Heart left ventricle (tissue), 16 donors: ENCODE results near the gene ZNF423. TPM values are rescaled to one million over a fixed set of nuclear protein-coding genes. Genes with fewer than 3 reads are reported as not detected.

Experiments
- ATAC-seq, 4 donors: fragments of 200-7000 bp; cut with Tn5 transposase; one replicate each; pipeline ENCODE4 v1.9.1; 2020 to 2022; ENCODE audit warnings: moderate library complexity in 4 of 4, mild to moderate bottlenecking in 3 of 4, moderate number of reproducible peaks in 1 of 4
- DNase-seq, 5 donors: peaks; one replicate each; pipeline ENCODE4 v3.0.0-alpha.2; 2020
- H3K27ac ChIP-seq, 12 donors: fragments of 200-600 bp; sonication (generic) in 4 of 12; one replicate each; pipeline versions ENCODE4 v1.5.0 to v1.8.0; 2016 to 2022; ENCODE audit warnings: mild to moderate bottlenecking in 2 of 12
- H3K27me3 ChIP-seq, 9 donors: fragments of 200-600 bp; sonication (generic) in 2 of 9; one replicate each; pipeline versions ENCODE4 v1.5.1 to v1.8.0; 2016 to 2022; ENCODE audit warnings: mild to moderate bottlenecking in 3 of 9
- H3K36me3 ChIP-seq, 9 donors: fragments of 200-600 bp; sonication (generic) in 2 of 9; one replicate each; pipeline versions ENCODE4 v1.5.0 to v1.8.0; 2018 to 2022; ENCODE audit warnings: mild to moderate bottlenecking in 2 of 9
- H3K4me1 ChIP-seq, 12 donors: fragments of 200-600 bp; sonication (generic) in 4 of 12; one replicate each; pipeline versions ENCODE4 v1.5.0 to v1.8.0; 2016 to 2022; ENCODE audit warnings: mild to moderate bottlenecking in 3 of 12
- H3K4me3 ChIP-seq, 12 donors: fragments of 200-600 bp; sonication (generic) in 4 of 12; one replicate each; pipeline versions ENCODE4 v1.5.0 to v1.8.0; 2017 to 2022; ENCODE audit warnings: mild to moderate bottlenecking in 9 of 12, moderate library complexity in 4 of 12
- H3K9me3 ChIP-seq, 12 donors: fragments of 200-600 bp; sonication (generic) in 4 of 12; one replicate each; pipeline versions ENCODE4 v1.5.0 to v1.8.0; 2016 to 2022; ENCODE audit warnings: mild to moderate bottlenecking in 1 of 12
- CTCF ChIP-seq, 12 donors: fragments of 200-600 bp; sonication (generic) in 4 of 12; IDR thresholded peaks; one replicate each; pipeline versions ENCODE4 v1.5.0 to v1.8.0; 2018 to 2022; ENCODE audit warnings: antibody characterized with exemption in 12 of 12, mild to moderate bottlenecking in 5 of 12
- POLR2A ChIP-seq, 2 donors: fragments of 450-650 bp; IDR thresholded peaks; one replicate each; pipeline ENCODE4 v1.6.1; 2017; ENCODE audit warnings: antibody characterized with exemption in 2 of 2, mild to moderate bottlenecking in 2 of 2, moderate library complexity in 2 of 2
- WGBS, 4 donors: extraction: QIAGEN DNeasy Blood & Tissue Kit in 2 of 4; methylation state at CpG; one replicate each; pipeline versions ENCODE4 v1.1.5 to v1.1.7; 2013 to 2018; 5-methylcytosine and 5-hydroxymethylcytosine counted together
- intact Hi-C, 10 donors: fragments of 100-400 bp; cut with DNase I; formaldehyde crosslinking; loops; one replicate each; pipeline versions ENCODE4 v1.11.1 to v1.14.2; 2022
- polyA plus RNA-seq, 2 donors: library from polyadenylated mRNA; stranded (reverse); fragments of 200-250 nt; gene quantifications; one replicate each; pipeline ENCODE4 v1.2.3, GENCODE V29; 2013
- total RNA-seq, 9 donors: library from RNA; depleted of rRNA in 2 of 9; stranded (reverse); fragments of >200 nt in 2 of 9; fragmentation: NEBNext Ultra II Directional in 3 of 9; extraction: Animal tissue kit (Norgen Biotek cat#: 25700) in 3 of 9; gene quantifications; one replicate each; pipeline versions ENCODE4 v1.1.0 to v1.2.4, GENCODE V29; 2016 to 2023
- donor health status: ischemic (EF 13 %, LVEDD 7.1; RV severe dilation, severe dysfunction).
- donor health status: healthy with polysubstance abuse.
- donor health status: DM: no; HTN: yes; CAD: no.
- donor health status: DM: no; HTN: no; CAD: no.
- donor health status: ischemic (EF 25% LVEDD 6.9; RV normal size, moderate dysfunction).
- donor health status: ischemic (EF 25% LVEDD 5.7; RV mildly dilated, moderate dysfunction).
- donor health status: healthy.
- donor health status: DM: yes; HTN: yes; CAD: no.
- donor health status: ischemic (EF 35%, LVEDD 5.7; RV mildly dilated, moderate dysfunction).
- donor health status: nonischemic (EF 11% LVEDD 7.7; RV severe dilation, severe dysfunction).
- donor health status: DM: yes; HTN: yes; CAD: no.
- donor health status: PGD.
- donor health status: ischemic (EF 29% LVEDD 5.4; RV normal size, mild dysfunction).
- donor health status: nonischemic (EF 23%, LVEDD 6.1; RV moderate dilation, normal function).

Gene ZNF423
- total and polyA plus RNA-seq, 11 donors, result 1.8 to 10.4 (median 5.7) TPM

GRCh38 chr16:49858200-49859124, 2.5 kb upstream of the ZNF423 start:
- no peaks in the 10 kb centered on the region for H3K9me3 ChIP-seq
- TF ChIP-seq POLR2A (IDR thresholded peaks at IDR 0.05), result no peak
- TF ChIP-seq CTCF (IDR thresholded peaks at IDR 0.05), result no peak
- peak overlapping the region; percentile 84 to 99 (median 93) for H3K27ac ChIP-seq
- DNase-seq (peak; percentile 58 to 82 (median 68)), ATAC-seq (peak in 3 of 4 donors; percentile 13 to 26 (median 23))
- intact Hi-C loops, result loop anchor here in 9 of 10 donors (5.0 to 10.0 kb wide), 15 partner anchors 86 to 451 kb away; no protein-coding TSS in a partner anchor
- peaks cover 0 to 40% (median 23%) of the 10 kb centered on the region in 12 donors for H3K4me1 ChIP-seq
- H3K27me3 ChIP-seq, result peaks cover 0 to 41% (median 0%) of the 10 kb centered on the region in 9 donors
- WGBS, 4 donors, result 1 to 2% (median 1%) methylated on average over 11 to 90 of the region's 90 CpGs
- H3K4me3 ChIP-seq, result peak overlapping the region; percentile 36 to 94 (median 76)
- no peaks in the 10 kb centered on the region for H3K36me3 ChIP-seq

GRCh38 chr16:49857423-49858181, 1.7 kb upstream of the ZNF423 start:
- peak overlapping the region; percentile 84 to 99 (median 94) for H3K27ac ChIP-seq
- H3K9me3 ChIP-seq, result no peaks in the 10 kb centered on the region
- peaks cover 0 to 48% (median 29%) of the 10 kb centered on the region in 12 donors for H3K4me1 ChIP-seq
- H3K27me3 ChIP-seq, result peaks cover 0 to 41% (median 0%) of the 10 kb centered on the region in 9 donors
- ATAC-seq (no peak), DNase-seq (peak; percentile 55 to 79 (median 62))
- 0 to 2% (median 1%) methylated on average over 27 to 52 of the region's 52 CpGs for WGBS, 4 donors
- intact Hi-C loops, result loop anchor here in 9 of 10 donors (2.0 to 10.0 kb wide), 19 partner anchors 65 to 450 kb away; no protein-coding TSS in a partner anchor
- TF ChIP-seq CTCF (IDR thresholded peaks at IDR 0.05) (peak; percentile 73 to 94 (median 87)), POLR2A (IDR thresholded peaks at IDR 0.05) (no peak)
- H3K4me3 ChIP-seq, result peak overlapping the region in 11 of 12 donors; percentile 36 to 94 (median 77)
- no peaks in the 10 kb centered on the region for H3K36me3 ChIP-seq

- intact Hi-C loops, result loop anchor here in 9 of 10 donors (2.0 to 10.0 kb wide), 19 partner anchors 66 to 450 kb away; no protein-coding TSS in a partner anchor
- Histone ChIP-seq H3K4me1 (peaks cover 0 to 53% (median 31%) of the 10 kb centered on the region in 12 donors), H3K4me3 (peak overlapping the region; percentile 36 to 94 (median 76)), H3K27me3 (peaks cover 0 to 41% (median 0%) of the 10 kb centered on the region in 9 donors), H3K9me3 (no peaks in the 10 kb centered on the region), H3K27ac (peak overlapping the region; percentile 84 to 99 (median 94)), H3K36me3 (no peaks in the 10 kb centered on the region)
- ATAC-seq (peak; percentile 63 to 81 (median 76)), DNase-seq (peak; percentile 82 to 89 (median 88))
- TF ChIP-seq CTCF (IDR thresholded peaks at IDR 0.05) (peak in 6 of 12 donors; percentile 18 to 50 (median 40)), POLR2A (IDR thresholded peaks at IDR 0.05) (no peak)
- 0 to 1% (median 0%) methylated on average over 21 to 86 of the region's 86 CpGs for WGBS, 4 donors
Observed at GRCh38 chr16:49856672-49857330, 889 bp upstream of the ZNF423 start.
